Stimulated activated CD4-positive, alpha-beta T cell treated with anti-CD3 and anti-CD28 coated beads, Interleukin-1b, Interleukin-23, amount 100 ng/mL, for 48 hours (primary cell): Measurements from ENCODE around the gene KDM6A.
"Not testable (repeated sequence)": the region's sequence is repeated elsewhere in the genome, so short reads cannot be mapped to it uniquely, and the experiment has no call there.

Experiments used
- DNase-seq: peaks from one replicate; pipeline ENCODE4 v3.0.0-alpha.2; 2020

The KDM6A gene

DNA sequence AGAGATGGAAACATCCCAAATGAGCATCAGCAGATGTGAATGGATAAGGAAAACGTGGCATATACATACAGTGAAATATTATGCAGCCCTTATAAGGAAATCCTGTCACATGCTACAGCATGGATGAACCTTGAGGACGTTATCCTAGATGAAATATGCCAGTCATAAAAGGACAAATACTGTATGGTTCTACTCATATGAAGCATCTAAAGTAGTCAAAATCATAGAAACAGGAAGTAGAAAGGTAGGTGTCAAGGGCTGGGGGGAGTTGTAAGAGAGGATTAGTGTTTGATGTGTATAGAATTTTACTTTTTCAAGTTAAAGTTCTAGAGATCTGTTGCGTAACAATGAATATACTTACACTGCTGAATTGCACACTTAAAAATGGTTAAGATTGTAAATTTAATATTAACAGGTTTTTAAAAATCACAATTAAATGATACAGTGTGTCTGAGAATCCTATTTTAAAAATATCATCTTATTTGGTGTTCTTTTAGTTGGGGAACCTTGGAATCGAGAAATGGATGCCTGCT is 58.5 kb downstream of the KDM6A start:
- no peak for DNase-seq

DNA sequence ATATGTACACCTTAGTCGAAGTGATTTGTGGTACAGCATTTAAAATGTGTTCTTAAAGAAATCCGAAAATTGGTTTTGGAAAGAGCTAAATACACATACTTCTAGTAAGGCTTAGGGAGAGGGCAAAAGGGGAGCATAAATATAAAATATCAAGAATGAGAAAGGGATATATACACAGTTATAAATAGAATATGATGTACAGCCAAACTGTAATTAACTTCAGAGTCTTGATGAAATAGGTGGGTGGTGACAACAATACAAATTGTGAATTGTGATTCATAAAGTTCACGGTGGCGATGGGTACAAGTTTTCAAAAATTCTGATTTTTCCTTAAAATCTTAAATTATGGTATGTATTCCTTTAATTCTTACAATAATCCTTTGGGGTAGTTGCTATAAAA is 62.2 kb downstream of the KDM6A start:
- DNase-seq, result no peak

GRCh38 chrX:44935640-44936039 is 62.7 kb downstream of the KDM6A start:
- DNase-seq, result no peak

DNA sequence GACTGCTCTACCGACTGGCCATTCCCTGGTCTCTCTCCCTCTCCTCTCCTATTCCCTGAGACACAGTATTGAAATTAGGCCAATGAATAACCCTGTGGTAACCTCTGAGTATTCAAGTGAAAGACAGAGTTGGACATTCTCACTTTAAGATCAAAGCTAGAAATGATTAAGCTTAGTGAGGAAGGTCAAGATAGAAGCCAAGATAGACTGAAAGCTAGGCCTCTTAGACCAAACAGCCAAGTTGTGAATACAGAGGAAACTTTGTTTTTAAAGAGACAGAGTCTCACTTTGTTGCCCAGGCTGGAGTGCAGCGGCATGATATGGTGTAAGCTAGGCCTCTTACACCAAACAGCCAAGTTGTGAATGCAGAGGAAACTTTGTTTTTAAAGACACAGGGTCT is 64.6 kb downstream of the KDM6A start:
- DNase-seq, result no peak

- no peak for DNase-seq
These were observed 65.1 kb downstream of the KDM6A start for GRCh38 chrX:44938111-44938510.

GRCh38 chrX:44940541-44940940 is 67.6 kb downstream of the KDM6A start:
- DNase-seq, result not testable (repeated sequence)

DNA sequence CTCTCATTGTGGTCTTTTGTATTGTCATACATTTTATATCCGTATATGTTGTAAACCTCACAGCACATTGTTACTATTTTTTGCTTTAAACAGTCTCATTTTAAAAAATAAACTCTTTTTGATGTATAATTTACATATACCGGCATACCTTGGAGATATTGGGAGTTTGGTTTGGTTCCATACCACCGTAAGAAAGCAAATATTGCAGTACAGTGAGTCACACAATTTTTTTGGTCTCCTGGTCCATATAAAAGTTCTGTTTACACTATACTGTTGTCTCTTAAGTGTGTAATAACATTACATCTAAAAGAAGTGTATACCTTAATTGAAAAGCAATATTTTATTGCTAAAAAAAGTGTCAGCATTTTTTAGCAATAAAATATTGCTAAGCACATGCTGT is 70.0 kb downstream of the KDM6A start:
- no peak for DNase-seq

DNA sequence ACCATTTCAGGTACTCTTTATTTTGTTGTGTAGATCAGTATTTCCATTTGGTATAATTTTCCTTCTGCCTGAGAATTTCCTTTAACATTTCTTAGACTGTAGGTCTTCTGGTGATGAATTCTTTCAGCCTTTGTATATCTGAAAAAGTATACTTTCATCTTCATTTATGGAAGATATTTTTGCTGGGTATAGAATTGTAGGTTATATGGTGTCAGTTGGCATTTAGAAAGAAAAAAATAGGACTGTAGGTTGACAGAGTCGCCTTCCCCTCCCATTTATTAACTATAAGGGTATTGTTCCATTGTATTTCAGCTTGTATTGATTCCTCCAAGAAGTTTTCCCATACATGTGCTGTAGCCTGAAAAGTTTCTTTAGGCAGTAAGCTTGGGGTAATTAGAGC is 71.9 kb downstream of the KDM6A start:
- DNase-seq, result no peak

DNA sequence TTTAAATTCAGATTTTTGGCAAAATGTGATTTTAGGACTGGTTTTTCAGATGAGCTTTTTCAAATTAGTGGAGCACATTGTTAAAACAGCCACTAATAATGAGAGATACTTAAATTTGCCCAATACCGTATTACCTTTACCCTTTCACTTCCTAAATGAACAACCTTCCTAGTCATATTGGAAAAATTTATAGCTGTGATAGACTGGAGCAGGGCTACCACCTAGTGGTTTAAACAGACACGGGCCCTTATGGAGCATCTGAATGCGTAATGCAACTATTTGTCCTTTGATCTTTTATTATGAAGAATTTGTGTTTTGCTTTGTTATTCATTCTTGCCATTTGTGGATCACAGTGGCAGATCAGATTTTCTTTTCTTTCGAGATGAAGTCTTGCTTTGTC is 72.7 kb downstream of the KDM6A start:
- DNase-seq, result peak; percentile 19

- DNase-seq, result no peak
These were observed 73.8 kb downstream of the KDM6A start for GRCh38 chrX:44946771-44947170.

- DNase-seq, result no peak
These were observed 75.0 kb downstream of the KDM6A start for GRCh38 chrX:44947995-44948394.

- DNase-seq, result no peak
These were observed 75.4 kb downstream of the KDM6A start for GRCh38 chrX:44948406-44948805.

GRCh38 chrX:44949125-44949524 is 76.1 kb downstream of the KDM6A start:
- no peak for DNase-seq

GRCh38 chrX:44950471-44951366 is 77.7 kb downstream of the KDM6A start:
- DNase-seq, result not testable (repeated sequence)

DNA sequence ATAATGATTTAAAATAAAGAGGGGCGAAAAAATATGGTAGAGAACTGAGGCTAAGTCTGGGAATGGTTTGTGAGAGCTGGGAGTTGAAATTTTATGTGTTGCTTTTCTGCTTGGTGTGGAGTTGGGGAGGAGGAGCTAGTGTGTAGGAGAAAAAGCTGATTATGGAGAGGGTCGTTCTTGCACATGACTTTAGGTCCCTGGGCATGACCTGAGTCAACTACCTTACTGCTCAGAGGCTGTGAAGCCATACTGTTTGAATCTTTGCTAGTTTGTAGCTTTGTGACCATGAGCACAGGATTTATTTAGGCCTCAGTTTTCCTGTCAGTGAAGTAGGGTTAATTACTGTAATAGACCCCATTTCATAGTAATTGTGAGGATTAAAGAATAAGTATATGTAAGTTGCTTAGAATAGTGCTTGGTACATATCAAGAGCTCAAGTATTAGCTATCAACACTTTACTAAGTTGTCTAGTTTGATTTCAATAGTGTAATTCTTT is 78.6 kb downstream of the KDM6A start:
- DNase-seq, result no peak

DNA sequence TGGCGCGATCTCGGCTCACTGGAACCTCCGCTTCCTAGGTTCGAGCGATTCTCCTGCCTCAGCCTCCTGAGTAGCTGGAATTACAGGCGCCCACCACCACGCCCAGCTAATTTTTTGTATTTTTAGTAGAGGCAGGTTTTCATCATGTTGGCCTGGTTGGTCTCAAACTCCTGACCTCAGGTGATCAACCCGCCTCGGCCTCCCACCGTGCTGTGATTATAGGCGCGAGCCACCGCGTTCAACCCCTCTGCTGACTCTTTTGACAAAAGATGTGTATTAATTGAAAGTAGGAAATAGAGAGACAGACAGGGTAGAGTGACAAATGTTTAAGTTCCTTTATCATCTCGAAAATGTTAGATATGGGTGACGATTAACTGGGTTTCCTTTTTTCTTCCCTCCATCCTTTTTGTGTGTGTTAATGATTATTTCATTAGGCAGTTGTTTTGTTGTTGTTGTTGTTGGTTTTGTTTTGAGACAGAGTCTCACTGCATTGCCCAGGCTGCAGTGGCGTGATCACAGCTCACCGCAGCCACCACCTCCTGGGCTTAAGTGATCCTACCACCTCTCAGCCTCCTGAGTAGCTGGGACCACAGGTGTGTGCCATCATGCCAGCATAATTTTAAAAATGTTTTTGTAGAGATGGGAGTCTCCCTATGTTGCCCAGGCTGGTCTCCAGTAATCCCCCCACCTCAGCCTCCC is 79.5 kb downstream of the KDM6A start:
- DNase-seq, result no peak

- no peak for DNase-seq
These were observed 80.9 kb downstream of the KDM6A start for GRCh38 chrX:44953734-44954502.

GRCh38 chrX:44954562-44954961 is 81.6 kb downstream of the KDM6A start:
- no peak for DNase-seq

GRCh38 chrX:44957848-44958247 is 84.9 kb downstream of the KDM6A start:
- no peak for DNase-seq

DNA sequence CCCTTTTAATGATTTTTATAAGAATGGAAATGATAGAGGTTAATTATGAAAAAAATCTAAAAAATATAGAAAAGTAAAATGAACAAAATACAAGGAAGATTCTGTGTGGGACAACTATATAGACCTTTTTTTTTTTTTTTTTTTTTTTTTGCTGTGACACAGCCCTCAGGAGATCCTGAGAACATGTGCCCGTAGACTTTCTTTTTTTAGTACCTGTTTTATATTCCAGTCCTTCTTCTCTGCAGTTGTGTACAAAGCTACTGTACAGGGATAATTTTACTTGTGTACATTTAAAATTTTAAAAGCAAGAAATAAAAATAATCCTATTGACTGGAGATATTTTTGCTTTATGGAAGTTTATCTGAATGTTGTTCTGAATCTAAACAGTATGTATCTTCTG is 85.5 kb downstream of the KDM6A start:
- DNase-seq, result no peak

DNA sequence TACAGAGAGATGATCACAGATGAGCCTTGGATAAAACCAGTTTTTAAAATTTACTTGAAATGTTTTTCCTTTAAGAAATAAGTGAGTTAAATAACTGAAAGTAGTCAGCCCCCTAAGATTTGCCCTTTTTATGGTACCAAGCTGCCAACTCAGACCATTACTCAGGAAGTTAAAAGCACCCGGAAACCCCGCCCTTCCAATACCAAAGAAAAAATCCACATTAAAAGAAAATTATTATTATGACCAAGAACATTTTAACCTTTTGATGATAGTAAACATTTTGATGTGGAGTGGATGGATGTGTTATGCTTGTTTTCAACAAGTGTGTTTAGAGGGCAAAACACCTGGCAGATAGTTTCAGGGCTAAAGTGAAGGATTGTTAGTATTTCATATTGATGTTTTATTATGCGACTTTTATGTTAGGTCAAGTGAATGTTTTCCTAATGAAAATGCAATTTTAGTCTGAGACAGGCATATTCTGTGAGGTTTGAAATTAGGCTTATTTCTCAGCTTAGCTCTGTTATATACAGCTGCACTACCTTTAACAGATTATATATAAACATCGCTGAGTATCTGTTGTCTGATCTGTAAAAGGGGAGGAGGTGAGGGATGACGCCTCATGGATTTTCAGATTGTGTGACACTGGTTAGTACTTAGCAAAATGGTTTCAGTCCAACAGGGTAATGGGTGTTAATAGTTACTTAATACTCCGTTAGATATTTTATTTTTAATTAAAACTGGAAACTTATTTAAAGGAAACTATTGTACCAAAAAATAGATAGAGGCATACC is 89.0 kb downstream of the KDM6A start:
- DNase-seq, result no peak

DNA sequence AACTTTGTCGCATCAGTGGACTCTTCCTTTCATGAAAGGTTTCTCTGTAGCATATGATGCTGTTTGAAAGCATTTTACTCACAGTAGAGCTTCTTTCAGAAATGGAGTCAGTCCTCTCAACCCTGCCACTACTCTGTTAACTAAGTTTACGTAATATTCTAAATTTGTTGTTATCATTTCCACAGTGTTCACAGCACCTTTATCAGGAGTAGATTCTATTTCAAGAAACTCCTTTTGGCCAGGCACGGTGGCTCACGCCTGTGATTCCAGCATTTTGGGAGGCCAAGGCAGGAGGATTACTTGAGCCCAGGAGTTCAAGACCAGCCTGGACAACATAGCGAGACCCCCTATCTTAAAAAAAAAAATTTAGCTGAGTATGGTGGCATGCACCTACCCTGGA is 90.0 kb downstream of the KDM6A start:
- DNase-seq, result no peak
